ENCODE results near the gene GABRQ.

The GABRQ gene

GRCh38 chrX:152637649-152638442 is at the start of gene GABRQ:
GABRQ (plus strand) TSS chrX:152637895; CDS start chrX:152638203, 308 bp downstream.
- DNase-seq (ENCODE audit: low read depth in 2 of 2): no peak

GRCh38 chrX:152588206-152588605 is 49.5 kb upstream of the GABRQ start:
- no peak for DNase-seq (ENCODE audit: low read depth in 2 of 2)

DNA sequence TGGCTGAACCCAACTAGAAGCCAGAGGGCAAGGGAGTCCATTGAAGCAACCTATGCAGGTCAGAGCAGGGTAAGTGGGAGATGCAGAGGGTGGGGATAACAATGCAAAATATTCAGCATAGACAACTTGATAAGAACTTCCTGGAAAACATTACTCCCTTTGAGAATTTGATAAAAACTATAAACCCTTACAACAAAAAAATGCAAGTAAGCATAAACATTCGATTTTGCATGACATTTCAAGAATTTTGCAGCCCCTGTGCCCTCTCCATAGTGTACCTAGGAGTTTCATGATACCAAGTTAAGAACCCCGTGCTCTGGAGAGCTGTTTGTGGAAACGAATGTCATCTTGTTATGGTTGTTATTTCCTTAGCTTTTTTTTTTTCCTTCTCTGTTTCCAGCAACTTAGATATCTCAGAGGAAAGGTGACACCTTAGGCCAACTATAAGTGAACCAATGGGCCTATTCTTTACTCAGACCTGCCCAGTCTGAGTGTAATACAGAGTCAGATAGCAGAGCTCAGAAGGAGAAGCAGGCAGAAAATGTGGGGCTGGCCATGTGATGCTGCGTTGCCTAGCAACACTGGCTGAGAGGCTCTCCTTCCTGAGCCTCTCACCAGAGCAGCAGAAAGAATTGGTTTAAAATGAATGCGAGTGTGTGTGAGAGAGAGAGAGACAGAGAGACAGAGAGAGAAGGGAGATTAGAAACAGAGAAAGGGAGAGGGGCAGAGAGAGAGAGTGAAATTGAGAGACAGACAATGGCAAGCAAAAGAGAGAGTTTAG is 36.7 kb upstream of the GABRQ start:
- DNase-seq (ENCODE audit: low read depth in 2 of 2): no peak

GRCh38 chrX:152601848-152602616 is 35.7 kb upstream of the GABRQ start:
- no peak for DNase-seq (ENCODE audit: low read depth in 2 of 2)

DNA sequence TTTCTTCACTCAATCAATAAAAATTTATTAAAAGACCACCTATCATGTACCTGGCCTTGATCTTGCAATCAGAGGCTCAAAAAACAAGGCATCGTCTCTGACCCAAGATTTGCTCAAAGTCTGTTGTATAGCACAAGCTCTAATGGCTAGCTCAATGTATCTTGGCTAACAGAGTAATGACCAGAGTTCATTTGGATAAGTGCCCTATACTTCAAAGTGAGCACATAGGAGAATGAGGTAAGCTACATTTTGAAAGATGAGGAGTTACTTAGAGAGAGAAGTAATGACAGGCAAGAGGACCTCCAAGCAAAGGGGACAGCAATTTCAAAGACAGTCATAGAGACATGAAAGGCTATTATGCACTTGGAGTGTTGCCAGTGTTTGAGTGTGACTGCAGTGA is 22.9 kb upstream of the GABRQ start:
- no peak for DNase-seq (ENCODE audit: low read depth in 2 of 2)

DNA sequence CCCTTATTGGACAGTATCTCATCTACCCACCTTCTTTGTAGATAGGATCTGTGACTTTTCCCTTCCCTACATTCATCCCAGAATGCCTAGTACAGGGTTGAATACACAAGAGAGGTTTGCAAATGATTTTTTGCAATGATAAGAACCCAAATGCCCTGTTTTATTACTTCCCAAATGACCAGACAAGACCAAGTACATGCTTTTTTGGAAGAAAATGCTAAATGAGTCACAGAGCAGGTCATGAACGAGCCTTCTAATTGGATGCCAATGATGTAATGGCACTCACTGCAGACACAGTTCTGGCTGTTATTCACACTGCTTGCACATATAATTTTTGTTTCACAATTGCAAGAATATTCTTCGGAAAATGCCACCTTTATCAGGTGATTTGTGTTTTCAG is 17.8 kb upstream of the GABRQ start:
- no peak for DNase-seq (ENCODE audit: low read depth in 2 of 2)

- DNase-seq (ENCODE audit: low read depth in 2 of 2): no peak
Measured at GRCh38 chrX:152632445-152633097, 5.1 kb upstream of the GABRQ start.

- DNase-seq (ENCODE audit: low read depth in 2 of 2): no peak
Measured at GRCh38 chrX:152635941-152636340, 1.8 kb upstream of the GABRQ start.

GRCh38 chrX:152638443-152638904 is 779 bp downstream of the GABRQ start:
- DNase-seq (ENCODE audit: low read depth in 2 of 2): no peak

GRCh38 chrX:152639426-152639825 is 1.7 kb downstream of the GABRQ start:
- no peak for DNase-seq (ENCODE audit: low read depth in 2 of 2)

GRCh38 chrX:152640034-152640818 is 2.5 kb downstream of the GABRQ start:
- DNase-seq (ENCODE audit: low read depth in 2 of 2): no peak

- DNase-seq (ENCODE audit: low read depth in 2 of 2): no peak
Measured at GRCh38 chrX:152641256-152641875, 3.7 kb downstream of the GABRQ start.

- no peak for DNase-seq (ENCODE audit: low read depth in 2 of 2)
Measured at GRCh38 chrX:152641996-152642395, 4.3 kb downstream of the GABRQ start.

DNA sequence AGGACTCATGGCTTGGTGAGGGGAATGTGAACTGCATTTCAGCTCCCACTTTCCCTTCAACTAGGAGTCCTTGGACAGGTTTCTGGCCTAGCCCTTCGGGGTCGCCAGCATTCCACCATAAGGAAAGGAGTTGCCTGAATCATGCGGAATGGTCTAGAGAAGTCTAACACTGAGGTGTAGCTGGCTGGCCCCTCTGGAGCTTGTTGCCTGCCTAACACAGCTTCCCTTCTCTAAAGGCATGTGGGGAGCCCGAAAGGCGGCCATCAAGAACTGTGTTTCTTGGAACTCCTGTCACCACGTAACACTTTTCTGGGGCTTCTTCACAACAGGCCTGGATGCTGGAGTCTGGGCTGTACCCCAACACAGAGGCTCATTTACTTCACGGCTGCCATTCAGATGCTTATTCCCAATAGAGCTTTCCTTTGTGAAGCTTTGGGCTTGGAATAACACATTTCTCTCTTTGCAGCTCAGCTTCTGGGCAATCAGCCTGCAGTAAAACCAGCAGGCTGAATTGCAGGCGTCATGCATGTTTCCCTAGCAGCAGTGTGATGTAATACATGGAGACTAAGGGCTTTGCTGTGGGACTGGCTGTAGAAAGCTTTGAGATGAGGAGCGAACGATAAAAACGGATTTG is 5.4 kb downstream of the GABRQ start:
- no peak for DNase-seq (ENCODE audit: low read depth in 2 of 2)

DNA sequence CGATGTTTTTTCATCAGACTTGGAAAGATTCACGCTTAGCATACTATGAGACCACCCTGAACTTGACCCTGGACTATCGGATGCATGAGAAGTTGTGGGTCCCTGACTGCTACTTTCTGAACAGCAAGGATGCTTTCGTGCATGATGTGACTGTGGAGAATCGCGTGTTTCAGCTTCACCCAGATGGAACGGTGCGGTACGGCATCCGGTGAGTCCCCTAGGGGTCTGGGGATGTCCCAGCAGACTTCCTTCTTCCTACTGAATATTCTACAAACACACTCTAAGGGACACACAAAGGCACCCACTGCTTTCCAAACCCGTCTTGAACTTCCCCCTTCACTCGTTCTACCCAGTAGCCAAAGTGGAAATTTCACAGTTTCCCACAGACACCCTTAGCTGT is 9.3 kb downstream of the GABRQ start:
- no peak for DNase-seq (ENCODE audit: low read depth in 2 of 2)

- no peak for DNase-seq (ENCODE audit: low read depth in 2 of 2)
Measured at GRCh38 chrX:152647978-152648377, 10.3 kb downstream of the GABRQ start.

- no peak for DNase-seq (ENCODE audit: low read depth in 2 of 2)
Measured at GRCh38 chrX:152652060-152652459, 14.4 kb downstream of the GABRQ start.

DNA sequence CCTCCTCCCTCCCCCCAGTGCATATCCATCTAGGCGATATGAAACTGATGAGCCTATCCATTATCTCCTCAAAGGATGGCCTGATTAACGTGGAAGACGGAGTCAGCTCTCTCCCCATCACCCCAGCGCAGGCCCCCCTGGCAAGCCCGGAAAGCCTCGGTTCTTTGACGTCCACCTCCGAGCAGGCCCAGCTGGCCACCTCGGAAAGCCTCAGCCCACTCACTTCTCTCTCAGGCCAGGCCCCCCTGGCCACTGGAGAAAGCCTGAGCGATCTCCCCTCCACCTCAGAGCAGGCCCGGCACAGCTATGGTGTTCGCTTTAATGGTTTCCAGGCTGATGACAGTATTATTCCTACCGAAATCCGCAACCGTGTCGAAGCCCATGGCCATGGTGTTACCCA is 14.8 kb downstream of the GABRQ start:
- DNase-seq (ENCODE audit: low read depth in 2 of 2): no peak

DNA sequence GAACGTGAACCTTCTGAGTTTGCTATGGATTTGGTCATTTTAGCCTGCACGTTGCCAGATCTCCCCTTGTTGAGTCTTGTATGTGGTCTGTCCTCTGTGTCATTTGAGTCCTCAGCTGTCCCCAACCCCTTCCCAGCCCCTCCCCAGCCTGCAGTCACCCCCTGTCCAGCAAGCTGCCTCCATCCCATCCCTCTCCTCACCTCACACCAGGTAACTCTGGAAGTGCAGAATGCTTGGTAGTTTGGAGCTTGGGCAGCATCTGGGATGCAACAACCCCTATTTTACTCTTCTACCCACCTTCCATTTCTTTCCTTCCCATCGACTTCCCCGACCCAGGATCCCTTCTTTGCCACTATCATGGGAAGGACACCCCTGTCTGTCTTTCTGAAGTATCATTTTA is 18.4 kb downstream of the GABRQ start:
- DNase-seq (ENCODE audit: low read depth in 2 of 2): no peak

DNA sequence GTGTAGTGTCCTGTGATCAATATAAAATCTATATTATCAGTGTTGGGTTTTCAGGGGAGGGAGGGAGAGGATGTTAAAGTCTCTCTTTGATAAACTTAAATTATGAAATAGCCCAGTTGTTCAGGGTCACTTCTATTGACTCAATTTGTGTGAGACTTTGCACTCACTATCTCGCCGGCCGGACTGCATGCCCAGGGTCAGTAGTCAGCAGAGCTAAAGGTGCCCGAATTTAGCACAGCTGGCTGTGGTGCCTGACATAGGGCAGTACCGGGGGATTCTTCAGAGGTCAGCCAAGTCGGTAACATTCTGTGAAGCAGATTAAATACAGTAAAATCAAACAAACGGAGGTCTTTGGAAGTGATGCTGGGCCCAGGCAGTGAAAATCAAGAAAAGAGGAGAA is 19.2 kb downstream of the GABRQ start:
- no peak for DNase-seq (ENCODE audit: low read depth in 2 of 2)
